Testis (tissue), 3 donors: ENCODE results near the gene PPP1R1A. TPM values are rescaled to one million over a fixed set of nuclear protein-coding genes. Genes with fewer than 3 reads are reported as not detected.

Experiments used
- DNase-seq: peaks from one replicate; pipeline ENCODE4 v3.0.0-alpha.2; 2019
- H3K27ac ChIP-seq, 2 donors: fragments of 200-600 bp; sonication (generic); one replicate each; pipeline ENCODE4 v1.5.1; 2019
- H3K27me3 ChIP-seq: fragments of 200-600 bp; sonication (generic); one replicate; pipeline ENCODE4 v1.5.1; 2019
- H3K36me3 ChIP-seq: fragments of 200-600 bp; sonication (generic); one replicate; pipeline ENCODE4 v1.5.1; 2017; ENCODE audit warnings: low read depth; ENCODE audit errors: missing control alignments
- H3K4me1 ChIP-seq: fragments of 200-600 bp; sonication (generic); one replicate; pipeline ENCODE4 v1.5.1; 2019
- H3K4me3 ChIP-seq, 2 donors: fragments of 200-600 bp; sonication (generic); one replicate each; pipeline ENCODE4 v1.5.1; 2017 to 2019
- H3K9me3 ChIP-seq: fragments of 200-600 bp; sonication (generic); one replicate; pipeline ENCODE4 v1.5.1; 2017
- CTCF ChIP-seq, 3 experiments: fragments of 450-650 bp in 2 of 3; fragments of 200-600 bp in 1 of 3; sonication (generic) in 1 of 3; IDR thresholded peaks; one replicate each; pipeline ENCODE4 v1.5.1; 2016 to 2019; ENCODE audit warnings: antibody characterized with exemption in 3 of 3, mild to moderate bottlenecking in 2 of 3, moderate library complexity in 1 of 3
- POLR2A ChIP-seq: fragments of 450-650 bp; IDR thresholded peaks from one replicate; pipeline ENCODE4 v1.6.1; 2017; ENCODE audit warnings: antibody characterized with exemption, mild to moderate bottlenecking, moderate library complexity
- WGBS, 2 donors: methylation state at CpG; one replicate each; pipeline ENCODE4 v1.1.5; 2018; 5-methylcytosine and 5-hydroxymethylcytosine counted together
- intact Hi-C: fragments of 100-400 bp; cut with DNase I; formaldehyde crosslinking; loops from one replicate; pipeline ENCODE4 v1.15.1; 2023; ENCODE audit warnings: low total_unique reads
- polyA plus RNA-seq: library from polyadenylated mRNA; stranded (reverse); fragments of 350-450 nt; fragmentation: Illumina TruSeq; extraction: RNeasy Lipid Tissue Mini Kit (QIAGEN cat#74804); gene quantifications from one replicate; pipeline ENCODE4 v1.2.3, GENCODE V29; 2014; ENCODE audit warnings: low read depth, low replicate concordance; ENCODE audit not compliant: insufficient read depth
- total RNA-seq, 2 donors: library from RNA; depleted of rRNA; stranded (reverse); fragments of >200 nt; gene quantifications; one replicate each; pipeline ENCODE4 v1.2.3, GENCODE V29; 2016

The PPP1R1A gene
- total and polyA plus RNA-seq, 3 donors from 2014 or later, result 6.1 to 6.9 (median 6.3) TPM

DNA sequence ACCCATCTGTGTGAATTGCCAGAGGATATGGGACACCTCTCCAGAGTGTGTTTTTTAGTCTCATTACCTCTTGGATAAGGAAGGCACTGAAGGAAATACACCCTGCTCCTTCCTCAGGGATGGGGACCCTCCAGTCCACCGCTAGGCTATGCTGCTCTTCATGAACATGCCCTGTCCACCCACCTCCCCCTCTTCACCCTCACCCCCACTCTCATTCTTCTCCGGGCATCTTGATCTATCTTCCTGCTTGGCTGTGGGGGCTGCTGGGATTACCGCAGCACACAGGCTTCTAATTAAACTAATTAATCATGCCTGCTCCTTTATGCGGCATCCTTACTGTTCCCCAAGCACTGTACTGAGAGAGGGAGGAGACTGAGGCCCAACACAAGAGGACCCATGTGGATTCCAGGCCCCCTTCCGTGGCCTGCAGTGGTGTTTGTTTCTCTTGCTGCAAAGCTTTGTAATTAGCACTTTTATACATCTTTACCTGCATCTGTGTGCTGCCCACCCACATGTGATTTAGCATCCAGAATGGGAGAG lies 46.6 kb downstream of the PPP1R1A start:
- DNase-seq, result no peak
- intact Hi-C loops, result no loop called here
- Histone ChIP-seq H3K36me3 (no peaks in the 10 kb centered on the region), H3K27me3 (no peaks in the 10 kb centered on the region), H3K9me3 (no peaks in the 10 kb centered on the region), H3K4me1 (no peaks in the 10 kb centered on the region), H3K27ac (no peak overlapping the region), H3K4me3 (no peak overlapping the region)
- 70 to 72% methylated on average over 5 of the region's 5 CpGs for WGBS, 2 donors
- no peak for TF ChIP-seq POLR2A
- TF ChIP-seq CTCF (IDR thresholded peaks at IDR 0.05), result no peak

DNA sequence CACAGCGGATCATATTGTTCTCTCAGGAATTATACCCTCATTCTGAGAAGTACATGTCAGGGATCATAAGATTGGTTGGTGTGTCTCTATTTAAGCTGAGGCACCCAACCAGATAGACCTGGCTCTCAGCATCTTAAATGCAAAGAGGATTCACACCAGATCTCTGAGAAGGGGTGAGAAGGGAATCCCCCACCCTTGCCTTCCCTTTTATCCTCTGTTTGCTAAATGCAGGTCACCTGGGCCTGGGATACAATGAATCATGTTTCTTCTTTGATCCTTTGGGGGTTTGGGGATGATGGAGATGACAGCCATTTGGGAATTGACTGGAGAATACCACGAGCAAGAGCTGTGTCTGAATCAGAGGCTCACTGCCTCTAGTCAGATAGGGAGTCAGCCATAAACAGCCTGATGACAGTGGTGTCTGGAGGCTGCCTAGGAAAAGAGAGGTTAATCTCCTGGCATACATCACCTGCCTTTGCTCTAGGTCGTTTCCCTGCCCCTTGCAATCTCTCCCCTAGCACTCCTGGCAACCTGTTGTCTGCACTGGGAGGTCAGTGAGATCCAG lies 50.2 kb downstream of the PPP1R1A start:
- no peak overlapping the region for H3K27ac ChIP-seq
- intact Hi-C loops, result no loop called here
- DNase-seq, result no peak
- H3K36me3 ChIP-seq, result no peaks in the 10 kb centered on the region
- H3K4me1 ChIP-seq, result no peaks in the 10 kb centered on the region
- H3K4me3 ChIP-seq, result no peak overlapping the region
- TF ChIP-seq CTCF (IDR thresholded peaks at IDR 0.05), result no peak
- TF ChIP-seq POLR2A, result no peak
- no peaks in the 10 kb centered on the region for H3K9me3 ChIP-seq
- H3K27me3 ChIP-seq, result no peaks in the 10 kb centered on the region
- 62 to 66% methylated on average over 3 of the region's 3 CpGs for WGBS, 2 donors

- intact Hi-C loops, result no loop called here
These were observed 53.0 kb downstream of the PPP1R1A start for GRCh38 chr12:54535474-54535873.

DNA sequence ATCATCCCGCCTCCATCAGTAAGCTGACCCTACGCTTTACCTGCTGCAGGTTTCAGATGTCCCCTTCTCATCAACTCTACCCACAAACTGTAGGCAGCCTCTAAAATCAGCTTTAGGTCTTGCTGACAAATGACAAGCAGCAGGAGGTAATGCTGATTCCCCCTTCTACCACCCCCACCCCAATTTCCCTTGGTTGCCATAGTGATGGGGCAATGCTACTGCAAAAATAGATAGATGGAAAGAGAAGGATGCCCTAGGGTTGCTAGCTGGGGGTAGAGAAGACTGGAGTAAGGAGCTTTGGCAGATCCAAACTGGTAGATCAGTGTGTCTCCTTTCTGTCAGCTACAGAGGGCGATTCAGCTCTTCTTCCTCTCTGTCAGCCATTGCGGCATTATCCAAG lies 58.9 kb downstream of the PPP1R1A start:
- TF ChIP-seq POLR2A (no peak), CTCF (IDR thresholded peaks at IDR 0.05) (no peak)
- no peak for DNase-seq
- 92 to 93% methylated on average over 4 of the region's 4 CpGs for WGBS, 2 donors
- no peaks in the 10 kb centered on the region for H3K27me3 ChIP-seq
- H3K4me3 ChIP-seq, result no peak overlapping the region
- H3K36me3 ChIP-seq, result no peaks in the 10 kb centered on the region
- no peaks in the 10 kb centered on the region for H3K9me3 ChIP-seq
- H3K27ac ChIP-seq, result no peak overlapping the region
- intact Hi-C loops, result no loop called here
- no peaks in the 10 kb centered on the region for H3K4me1 ChIP-seq

More at GRCh38 chr12:54535474-54535873, 53.0 kb downstream of the PPP1R1A start:
- no peak overlapping the region for H3K27ac ChIP-seq
- no peaks in the 10 kb centered on the region for H3K36me3 ChIP-seq
- no peak overlapping the region for H3K4me3 ChIP-seq
- no peaks in the 10 kb centered on the region for H3K9me3 ChIP-seq
- DNase-seq, result no peak
- no peaks in the 10 kb centered on the region for H3K4me1 ChIP-seq
- TF ChIP-seq CTCF (IDR thresholded peaks at IDR 0.05), result no peak
- no peak for TF ChIP-seq POLR2A
- H3K27me3 ChIP-seq, result no peaks in the 10 kb centered on the region

Other genes with a start within 250 kb of the PPP1R1A start
- gene GPR84, start 224.2 kb downstream of the PPP1R1A start, total RNA-seq, result under 1 TPM in 1 of 2 donors, not detected in 1; 0.43 TPM
- gene GPR84, start 224.2 kb downstream of the PPP1R1A start, polyA plus RNA-seq, result 0.58 TPM
- gene ZNF385A, start 203.9 kb downstream of the PPP1R1A start, total RNA-seq, result 1 to 10 TPM; 3.5 to 5.6 TPM
- gene ZNF385A, start 203.9 kb downstream of the PPP1R1A start, polyA plus RNA-seq, result 10.9 TPM
- 10 to 100 TPM in 1 of 2 donors, 1 to 10 TPM in 1; 9.0 to 10.7 TPM for gene ITGA5, start 169.4 kb downstream of the PPP1R1A start, total RNA-seq
- 16.3 TPM for gene ITGA5, start 169.4 kb downstream of the PPP1R1A start, polyA plus RNA-seq
- 100 to 1,000 TPM; 109 to 191 TPM for gene GTSF1, start 115.1 kb downstream of the PPP1R1A start, total RNA-seq
- 456 TPM for gene GTSF1, start 115.1 kb downstream of the PPP1R1A start, polyA plus RNA-seq
- 1 to 10 TPM; 4.0 to 5.0 TPM for gene NCKAP1L, start 90.9 kb downstream of the PPP1R1A start, total RNA-seq
- gene NCKAP1L, start 90.9 kb downstream of the PPP1R1A start, polyA plus RNA-seq, result 9.0 TPM
- 1 to 10 TPM; 3.4 to 4.1 TPM for gene PDE1B, start 39.1 kb downstream of the PPP1R1A start, total RNA-seq
- 5.4 TPM for gene PDE1B, start 39.1 kb downstream of the PPP1R1A start, polyA plus RNA-seq
- gene LACRT, start 46.2 kb upstream of the PPP1R1A start, total RNA-seq, result not detected
- not detected for gene LACRT, start 46.2 kb upstream of the PPP1R1A start, polyA plus RNA-seq
- gene DCD, start 59.7 kb upstream of the PPP1R1A start, total RNA-seq, result not detected
- gene DCD, start 59.7 kb upstream of the PPP1R1A start, polyA plus RNA-seq, result not detected